Testis (tissue), 2 donors: Measurements from ENCODE around the gene TEDDM1.

Experiments
- POLR2A ChIP-seq: fragments of 450-650 bp; IDR thresholded peaks from one replicate; pipeline ENCODE4 v1.6.1; 2017; ENCODE audit warnings: antibody characterized with exemption, mild to moderate bottlenecking, moderate library complexity
- TF ChIP-seq, protein P1 (sequence below), 3 experiments: fragments of 450-650 bp in 2 of 3; fragments of 200-600 bp in 1 of 3; sonication (generic) in 1 of 3; IDR thresholded peaks; one replicate each; pipeline ENCODE4 v1.5.1; 2016 to 2019; ENCODE audit warnings: antibody characterized with exemption in 3 of 3, mild to moderate bottlenecking in 2 of 3, moderate library complexity in 1 of 3

DNA sequence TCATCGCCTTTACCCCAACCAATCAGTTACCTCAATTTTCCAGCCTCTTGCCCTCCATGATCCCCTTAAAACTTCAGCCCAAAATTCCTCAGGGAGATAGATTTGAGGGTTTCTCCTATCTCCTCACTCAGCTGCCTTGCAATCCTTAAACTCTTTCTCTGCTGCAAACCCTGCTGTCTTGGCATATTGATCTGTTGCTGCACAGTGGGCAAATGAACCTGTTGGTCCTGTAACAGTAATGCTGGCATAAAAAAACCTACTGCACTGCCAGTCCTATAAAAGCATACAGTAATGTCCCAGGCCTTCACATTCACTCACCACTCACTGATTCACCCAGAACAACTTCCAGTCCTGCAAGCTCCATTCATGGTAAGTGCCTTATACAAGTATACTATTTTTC, 5.1 kb upstream of the TEDDM1 start:
- TF ChIP-seq, protein P1, sequence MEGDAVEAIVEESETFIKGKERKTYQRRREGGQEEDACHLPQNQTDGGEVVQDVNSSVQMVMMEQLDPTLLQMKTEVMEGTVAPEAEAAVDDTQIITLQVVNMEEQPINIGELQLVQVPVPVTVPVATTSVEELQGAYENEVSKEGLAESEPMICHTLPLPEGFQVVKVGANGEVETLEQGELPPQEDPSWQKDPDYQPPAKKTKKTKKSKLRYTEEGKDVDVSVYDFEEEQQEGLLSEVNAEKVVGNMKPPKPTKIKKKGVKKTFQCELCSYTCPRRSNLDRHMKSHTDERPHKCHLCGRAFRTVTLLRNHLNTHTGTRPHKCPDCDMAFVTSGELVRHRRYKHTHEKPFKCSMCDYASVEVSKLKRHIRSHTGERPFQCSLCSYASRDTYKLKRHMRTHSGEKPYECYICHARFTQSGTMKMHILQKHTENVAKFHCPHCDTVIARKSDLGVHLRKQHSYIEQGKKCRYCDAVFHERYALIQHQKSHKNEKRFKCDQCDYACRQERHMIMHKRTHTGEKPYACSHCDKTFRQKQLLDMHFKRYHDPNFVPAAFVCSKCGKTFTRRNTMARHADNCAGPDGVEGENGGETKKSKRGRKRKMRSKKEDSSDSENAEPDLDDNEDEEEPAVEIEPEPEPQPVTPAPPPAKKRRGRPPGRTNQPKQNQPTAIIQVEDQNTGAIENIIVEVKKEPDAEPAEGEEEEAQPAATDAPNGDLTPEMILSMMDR (IDR thresholded peaks at IDR 0.05): no peak
- no peak for TF ChIP-seq POLR2A
